ENCODE measurements around the gene CCBE1.
"Not testable (repeated sequence)": the region's sequence is repeated elsewhere in the genome, so short reads cannot be mapped to it uniquely, and the experiment has no call there.

CCBE1 gene

DNA sequence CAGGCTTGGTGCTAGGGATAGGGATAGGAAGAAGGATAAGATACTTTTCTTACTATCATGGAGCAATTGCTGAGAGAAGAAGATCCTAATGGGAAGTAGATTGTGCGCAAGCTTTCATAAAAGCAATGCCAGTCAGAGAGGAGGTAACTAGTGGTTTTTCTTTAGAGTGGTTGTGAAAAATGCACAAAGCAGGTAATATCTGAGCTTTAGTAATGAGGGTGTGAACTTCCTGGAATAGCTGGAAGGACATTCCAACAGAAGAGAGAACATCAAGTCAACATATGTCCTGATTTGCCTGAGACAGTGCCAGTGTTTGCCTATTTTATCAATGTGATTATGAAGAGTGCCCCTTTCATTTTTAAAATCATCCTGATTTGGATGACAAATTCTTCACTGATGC lies 34.1 kb downstream of the CCBE1 start:
- peaks cover 2% of the 10 kb centered on the region for H3K27me3 Mint-ChIP-seq
- H3K4me1 Mint-ChIP-seq (ENCODE audit: low read depth), result no peaks in the 10 kb centered on the region
- no peak overlapping the region for H3K27ac Mint-ChIP-seq
- H3K4me3 Mint-ChIP-seq, result no peak overlapping the region
- no peaks in the 10 kb centered on the region for H3K36me3 Mint-ChIP-seq (ENCODE audit: low read depth)
- intact Hi-C loops (cut with micrococcal nuclease), result no loop called here
- no peaks in the 10 kb centered on the region for H3K9me3 Mint-ChIP-seq

DNA sequence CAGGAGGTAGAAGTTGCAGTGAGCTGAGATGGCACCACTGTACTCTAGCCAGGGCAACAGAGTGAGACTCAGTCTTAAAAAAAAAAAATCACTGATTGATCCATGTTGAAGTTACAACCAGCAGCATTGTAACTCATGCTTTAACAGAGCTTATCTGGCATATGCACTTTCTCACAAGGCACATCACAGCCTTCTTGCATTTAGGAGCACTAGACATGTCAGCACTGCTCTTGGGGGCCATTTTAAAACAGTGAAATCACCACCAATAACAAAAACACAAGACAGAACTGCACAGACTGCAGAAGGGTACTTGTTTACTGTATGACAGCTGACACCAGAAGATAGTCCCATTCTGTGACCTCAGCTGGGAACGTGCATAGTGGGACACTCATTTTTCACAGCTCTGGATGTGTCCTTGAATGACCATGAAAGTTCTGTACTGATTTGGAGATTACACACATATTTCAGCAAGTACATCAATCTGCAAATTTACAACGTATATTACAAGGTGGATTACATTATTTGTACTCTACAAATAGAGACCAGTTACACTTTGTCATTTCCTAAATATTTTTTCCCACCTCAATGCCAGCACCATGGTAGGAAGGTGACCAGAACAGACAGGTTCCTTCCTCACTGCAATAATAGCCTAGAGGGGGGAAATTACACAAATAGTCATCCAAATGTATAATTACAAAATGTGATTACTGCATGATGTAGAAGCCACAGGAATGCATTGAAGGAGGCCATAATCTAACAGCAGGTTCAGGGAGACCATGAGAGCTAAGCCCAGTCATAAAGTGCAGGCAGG lies 35.1 kb downstream of the CCBE1 start:
- Mint-ChIP-seq H3K36me3 (ENCODE audit: low read depth) (no peaks in the 10 kb centered on the region), H3K27ac (no peak overlapping the region), H3K27me3 (peaks cover 2% of the 10 kb centered on the region), H3K4me1 (ENCODE audit: low read depth) (no peaks in the 10 kb centered on the region), H3K4me3 (no peak overlapping the region), H3K9me3 (no peaks in the 10 kb centered on the region)
- intact Hi-C loops (cut with micrococcal nuclease), result no loop called here

DNA sequence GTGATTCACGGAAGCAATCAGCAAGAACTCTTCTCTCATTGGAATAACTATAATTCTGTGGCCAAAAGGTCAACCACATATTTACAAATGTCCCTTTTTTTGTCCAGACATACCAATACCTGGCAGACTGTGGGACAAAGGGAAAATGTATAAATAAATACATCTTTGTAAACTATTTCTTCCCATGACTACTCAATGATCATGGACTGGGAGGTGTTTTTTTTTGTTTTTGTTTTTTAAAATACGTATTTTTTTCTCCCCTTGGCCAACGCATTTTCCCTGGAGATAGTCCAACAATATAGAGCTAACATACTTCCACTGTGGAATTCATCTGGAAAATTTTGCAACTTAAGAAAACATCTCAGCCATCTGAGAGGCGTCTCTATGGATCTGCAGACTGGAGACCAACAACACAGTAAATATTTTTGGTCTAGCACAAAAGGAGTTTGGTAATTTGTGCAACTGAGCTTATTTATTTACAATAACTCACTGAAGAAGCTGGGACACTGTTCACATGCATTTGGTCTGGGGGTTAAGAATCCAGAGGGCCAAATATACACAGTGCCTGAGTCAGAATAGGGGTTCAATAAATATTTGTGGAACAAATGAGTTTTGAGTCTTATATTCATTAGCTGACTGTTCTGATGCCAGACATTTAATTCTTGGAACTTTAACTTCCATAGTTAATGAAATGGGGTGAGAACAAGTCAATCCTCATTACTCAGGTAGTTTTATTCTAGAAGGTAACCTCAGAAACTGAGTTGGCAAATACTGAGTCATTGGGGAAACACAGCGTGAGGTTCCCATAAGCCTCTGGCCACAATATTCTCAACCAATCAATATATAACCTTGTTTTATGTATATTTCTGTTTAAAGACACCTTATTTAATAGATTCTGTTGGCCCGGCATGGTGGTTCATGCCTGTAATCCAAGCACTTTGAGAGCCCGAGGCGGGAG lies 36.2 kb downstream of the CCBE1 start:
- no peaks in the 10 kb centered on the region for H3K36me3 Mint-ChIP-seq (ENCODE audit: low read depth)
- no peaks in the 10 kb centered on the region for H3K9me3 Mint-ChIP-seq
- H3K4me1 Mint-ChIP-seq (ENCODE audit: low read depth), result no peaks in the 10 kb centered on the region
- no peak overlapping the region for H3K27ac Mint-ChIP-seq
- H3K27me3 Mint-ChIP-seq, result peaks cover 2% of the 10 kb centered on the region
- H3K4me3 Mint-ChIP-seq, result no peak overlapping the region
- intact Hi-C loops (cut with micrococcal nuclease), result no loop called here

DNA sequence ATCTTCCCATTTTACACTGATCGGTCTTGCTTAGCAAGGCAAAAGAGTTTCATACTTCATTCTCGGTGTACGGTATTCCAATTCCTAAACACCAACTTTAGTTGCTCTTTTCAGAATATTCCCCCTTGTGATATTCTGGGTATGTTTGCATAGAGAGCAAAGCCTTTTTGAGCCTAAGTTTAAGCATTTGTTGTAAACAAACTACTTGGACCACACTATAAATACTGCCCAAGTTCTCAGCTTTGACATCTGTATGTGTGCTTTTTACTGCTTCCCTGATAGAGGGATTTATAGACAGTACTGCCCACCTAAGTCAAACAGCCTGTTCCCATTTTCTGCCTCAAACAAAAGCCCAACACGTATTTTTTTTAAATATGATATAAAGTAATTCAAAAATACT lies 36.9 kb downstream of the CCBE1 start:
- H3K4me1 Mint-ChIP-seq (ENCODE audit: low read depth), result no peaks in the 10 kb centered on the region
- peaks cover 2% of the 10 kb centered on the region for H3K27me3 Mint-ChIP-seq
- intact Hi-C loops (cut with micrococcal nuclease), result no loop called here
- H3K4me3 Mint-ChIP-seq, result no peak overlapping the region
- H3K27ac Mint-ChIP-seq, result no peak overlapping the region
- no peaks in the 10 kb centered on the region for H3K9me3 Mint-ChIP-seq
- no peaks in the 10 kb centered on the region for H3K36me3 Mint-ChIP-seq (ENCODE audit: low read depth)

DNA sequence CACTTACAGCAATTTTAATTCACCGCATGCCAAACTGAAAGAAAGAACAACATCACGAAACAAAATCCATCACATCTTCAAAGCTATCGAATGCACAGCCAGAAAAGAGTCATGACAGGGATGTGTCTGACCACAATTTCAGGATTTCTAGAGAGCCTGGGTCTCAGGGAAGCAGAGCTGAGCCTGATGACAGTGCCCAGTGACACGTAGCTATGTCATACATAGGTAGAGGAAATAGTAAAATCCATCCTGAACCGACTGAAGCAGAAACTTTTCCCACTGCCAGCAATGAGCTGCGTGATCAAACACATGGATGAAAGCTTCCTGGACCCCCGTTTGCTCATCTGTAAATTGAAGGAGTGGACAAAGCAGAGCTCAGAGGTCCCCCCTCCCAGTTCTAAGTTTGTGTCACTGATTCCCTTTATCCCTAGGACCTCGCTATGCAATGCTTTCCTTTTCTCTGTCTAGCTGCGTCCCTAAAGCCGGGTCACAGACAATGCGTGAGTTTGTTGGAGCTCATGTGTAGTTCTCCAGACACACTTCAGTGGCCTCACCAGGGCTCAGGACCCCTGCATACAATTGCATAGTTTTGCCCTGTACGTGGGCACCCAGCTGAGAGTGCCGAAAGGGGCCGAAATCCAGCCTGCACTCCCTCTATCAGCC lies 37.6 kb downstream of the CCBE1 start:
- H3K27ac Mint-ChIP-seq, result no peak overlapping the region
- H3K27me3 Mint-ChIP-seq, result peaks cover 2% of the 10 kb centered on the region
- H3K4me1 Mint-ChIP-seq (ENCODE audit: low read depth), result no peaks in the 10 kb centered on the region
- no peaks in the 10 kb centered on the region for H3K9me3 Mint-ChIP-seq
- no peak overlapping the region for H3K4me3 Mint-ChIP-seq
- H3K36me3 Mint-ChIP-seq (ENCODE audit: low read depth), result no peaks in the 10 kb centered on the region
- intact Hi-C loops (cut with micrococcal nuclease), result no loop called here

DNA sequence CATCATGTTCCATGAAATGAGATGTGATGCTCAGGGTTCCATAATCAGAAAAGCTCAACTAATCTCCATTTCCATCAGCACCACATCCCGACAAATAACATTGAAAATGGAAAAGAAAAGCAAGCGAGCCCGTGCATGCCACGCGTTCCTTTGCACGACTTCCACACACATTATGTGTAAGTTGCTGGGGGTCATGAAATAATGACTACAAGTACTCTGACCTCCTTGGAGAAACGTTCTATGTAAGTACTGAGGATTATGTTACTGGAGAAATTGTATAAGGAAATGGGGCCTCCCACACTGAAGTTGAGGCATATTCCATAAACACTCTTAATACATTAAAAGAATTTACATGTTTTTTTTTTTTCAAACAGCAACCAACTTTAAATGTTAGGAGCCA lies 38.3 kb downstream of the CCBE1 start:
- Mint-ChIP-seq H3K36me3 (ENCODE audit: low read depth) (no peaks in the 10 kb centered on the region), H3K27ac (no peak overlapping the region), H3K27me3 (peaks cover 2% of the 10 kb centered on the region), H3K4me1 (ENCODE audit: low read depth) (no peaks in the 10 kb centered on the region), H3K4me3 (no peak overlapping the region), H3K9me3 (no peaks in the 10 kb centered on the region)
- intact Hi-C loops (cut with micrococcal nuclease), result no loop called here

DNA sequence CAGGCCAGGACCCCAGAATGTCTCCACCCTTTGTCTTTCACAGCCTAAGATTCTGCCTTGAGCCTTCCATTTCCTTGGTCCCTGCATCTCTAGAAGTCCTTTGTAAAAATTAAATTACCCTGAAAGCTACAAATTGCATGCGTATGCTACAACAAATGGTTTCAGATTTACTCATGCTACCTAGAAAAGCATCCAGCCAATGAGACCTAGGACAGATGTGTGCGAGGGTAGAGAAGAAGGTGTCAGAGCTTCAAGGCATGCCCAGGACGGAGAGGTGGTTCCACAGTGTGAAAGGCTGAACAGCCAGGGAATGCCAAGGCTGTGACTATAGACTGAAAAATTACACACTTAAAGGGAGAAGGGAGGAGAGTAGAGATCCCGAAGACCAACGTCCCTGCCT lies 40.2 kb downstream of the CCBE1 start:
- Mint-ChIP-seq H3K36me3 (ENCODE audit: low read depth) (no peaks in the 10 kb centered on the region), H3K9me3 (no peaks in the 10 kb centered on the region), H3K27me3 (peaks cover 2% of the 10 kb centered on the region), H3K4me3 (no peak overlapping the region), H3K4me1 (ENCODE audit: low read depth) (no peaks in the 10 kb centered on the region), H3K27ac (no peak overlapping the region)
- intact Hi-C loops (cut with micrococcal nuclease), result no loop called here

DNA sequence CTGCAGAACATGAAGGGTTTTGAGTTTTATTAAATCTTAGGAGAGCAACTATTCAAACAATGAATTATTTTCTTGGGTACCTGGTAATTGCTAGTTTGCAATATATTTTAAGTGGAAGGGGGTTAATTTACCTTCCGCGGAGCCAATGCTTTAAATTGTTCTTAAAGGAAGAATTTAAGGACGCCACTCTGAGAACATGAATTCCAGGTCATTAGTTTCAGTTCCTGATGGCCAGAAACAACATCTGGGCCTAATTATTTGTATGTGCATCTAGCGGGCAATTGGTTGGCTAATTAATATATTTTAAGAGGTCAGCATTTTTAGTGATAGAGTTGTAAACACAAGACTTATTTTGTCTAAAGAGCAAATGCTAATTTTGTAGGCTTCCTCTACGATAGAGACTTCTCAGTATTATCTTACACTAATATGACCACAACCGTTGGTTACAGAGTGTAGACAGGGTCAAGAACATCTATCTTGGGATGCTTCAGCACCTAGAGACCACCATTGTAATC lies 40.8 kb downstream of the CCBE1 start:
- H3K4me1 Mint-ChIP-seq (ENCODE audit: low read depth), result no peaks in the 10 kb centered on the region
- no peaks in the 10 kb centered on the region for H3K9me3 Mint-ChIP-seq
- no peak overlapping the region for H3K4me3 Mint-ChIP-seq
- H3K27me3 Mint-ChIP-seq, result peaks cover 2% of the 10 kb centered on the region
- no peak overlapping the region for H3K27ac Mint-ChIP-seq
- no peaks in the 10 kb centered on the region for H3K36me3 Mint-ChIP-seq (ENCODE audit: low read depth)
- intact Hi-C loops (cut with micrococcal nuclease), result no loop called here

DNA sequence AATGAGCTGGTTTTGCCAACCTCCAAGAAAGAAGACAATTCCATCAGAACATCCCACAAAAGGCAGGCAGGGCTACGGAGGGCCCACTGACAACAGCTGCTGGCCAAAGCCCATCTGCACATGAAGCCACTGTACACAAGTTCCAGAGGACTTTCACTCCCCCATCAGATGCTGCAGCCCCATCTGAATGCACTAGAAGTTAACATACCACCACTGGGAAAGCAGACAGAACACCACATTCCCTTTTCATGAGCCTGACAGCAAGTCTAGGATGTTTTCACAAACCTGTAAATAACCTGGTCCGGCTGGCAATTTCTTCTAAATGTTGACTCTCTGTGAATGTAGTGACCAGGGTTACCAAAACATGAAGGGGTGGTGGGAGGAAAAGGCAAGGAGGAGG lies 41.5 kb downstream of the CCBE1 start:
- no peak overlapping the region for H3K27ac Mint-ChIP-seq
- no peak overlapping the region for H3K4me3 Mint-ChIP-seq
- peaks cover 2% of the 10 kb centered on the region for H3K27me3 Mint-ChIP-seq
- no peaks in the 10 kb centered on the region for H3K4me1 Mint-ChIP-seq (ENCODE audit: low read depth)
- intact Hi-C loops (cut with micrococcal nuclease), result no loop called here
- H3K9me3 Mint-ChIP-seq, result no peaks in the 10 kb centered on the region
- H3K36me3 Mint-ChIP-seq (ENCODE audit: low read depth), result no peaks in the 10 kb centered on the region

DNA sequence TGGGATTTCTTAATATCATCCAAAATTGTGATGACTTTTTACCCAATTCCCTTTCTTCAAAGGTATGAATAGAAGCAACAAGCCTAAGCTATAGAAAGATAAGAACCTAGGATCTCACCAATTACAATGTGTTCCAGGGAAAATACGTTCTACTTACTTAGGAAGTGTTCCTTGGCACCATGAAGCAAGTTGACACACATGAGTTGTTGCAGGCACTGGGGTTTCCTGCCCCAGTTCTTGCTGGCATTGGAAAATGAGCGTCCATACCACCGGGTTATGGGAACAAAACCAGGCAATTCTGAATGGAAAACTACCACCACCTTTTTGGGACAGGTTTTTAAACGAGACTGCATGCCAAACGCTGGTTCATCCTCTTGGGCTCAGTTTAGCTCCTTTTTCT lies 46.2 kb downstream of the CCBE1 start:
- intact Hi-C loops (cut with micrococcal nuclease), result no loop called here
- Mint-ChIP-seq H3K27ac (no peak overlapping the region), H3K36me3 (ENCODE audit: low read depth) (no peaks in the 10 kb centered on the region)

DNA sequence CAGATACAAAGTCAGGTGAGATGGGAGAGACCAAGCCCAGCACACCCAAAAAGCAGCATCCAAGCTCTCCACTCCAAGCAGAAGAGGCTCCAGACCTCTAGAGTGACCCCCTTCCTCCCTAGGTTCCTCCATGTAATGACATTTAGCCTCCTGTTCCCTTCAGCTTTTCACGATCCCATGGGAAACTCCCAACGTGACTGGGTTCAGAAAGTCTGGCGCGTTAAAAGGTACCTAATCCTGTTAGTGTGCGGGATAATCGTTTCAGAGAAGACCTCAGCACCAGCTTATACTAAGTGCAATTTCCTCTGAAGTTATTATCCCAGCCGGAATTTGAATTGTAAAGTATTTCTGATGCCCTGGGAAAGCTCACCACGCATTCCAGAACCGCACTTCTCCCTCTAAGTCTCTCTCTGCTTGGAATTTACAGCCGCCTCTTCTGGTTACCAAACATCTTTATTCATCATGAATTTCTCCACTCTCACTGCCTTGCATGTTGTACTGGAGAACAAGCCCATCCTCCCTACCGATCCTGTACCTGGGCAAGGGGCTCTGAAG lies 46.9 kb downstream of the CCBE1 start:
- intact Hi-C loops (cut with micrococcal nuclease), result no loop called here
- Mint-ChIP-seq H3K9me3 (no peaks in the 10 kb centered on the region), H3K36me3 (ENCODE audit: low read depth) (no peaks in the 10 kb centered on the region)

More for the DNA sequence above, 46.2 kb downstream of the CCBE1 start:
- Mint-ChIP-seq H3K4me1 (ENCODE audit: low read depth) (no peaks in the 10 kb centered on the region), H3K27me3 (no peaks in the 10 kb centered on the region), H3K4me3 (no peak overlapping the region), H3K9me3 (no peaks in the 10 kb centered on the region)

DNA sequence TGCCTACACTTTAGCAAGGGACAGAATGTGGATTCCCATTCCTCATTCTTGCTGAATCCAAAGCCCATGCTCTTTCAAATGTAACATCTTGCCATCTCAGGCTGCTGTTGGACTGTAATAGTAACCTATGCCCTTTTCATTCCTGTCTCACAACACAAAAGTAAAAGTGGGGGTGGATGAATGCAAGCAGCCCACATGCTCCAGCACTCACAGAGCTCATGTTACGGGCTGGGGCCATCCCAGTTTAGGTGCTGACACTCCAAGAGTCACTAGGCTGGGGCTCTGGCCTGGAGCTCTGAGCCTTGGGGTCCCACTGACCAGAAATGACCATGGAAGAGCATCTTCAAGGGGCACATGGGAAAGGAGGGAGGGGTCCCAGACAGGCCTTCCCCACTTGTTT lies 47.6 kb downstream of the CCBE1 start:
- Mint-ChIP-seq H3K4me3 (no peak overlapping the region), H3K27ac (no peak overlapping the region), H3K9me3 (no peaks in the 10 kb centered on the region), H3K27me3 (no peaks in the 10 kb centered on the region), H3K4me1 (ENCODE audit: low read depth) (no peaks in the 10 kb centered on the region), H3K36me3 (ENCODE audit: low read depth) (no peaks in the 10 kb centered on the region)
- intact Hi-C loops (cut with micrococcal nuclease), result no loop called here

More for the DNA sequence above, 46.9 kb downstream of the CCBE1 start:
- Mint-ChIP-seq H3K4me1 (ENCODE audit: low read depth) (no peaks in the 10 kb centered on the region), H3K27me3 (no peaks in the 10 kb centered on the region), H3K27ac (no peak overlapping the region), H3K4me3 (no peak overlapping the region)

DNA sequence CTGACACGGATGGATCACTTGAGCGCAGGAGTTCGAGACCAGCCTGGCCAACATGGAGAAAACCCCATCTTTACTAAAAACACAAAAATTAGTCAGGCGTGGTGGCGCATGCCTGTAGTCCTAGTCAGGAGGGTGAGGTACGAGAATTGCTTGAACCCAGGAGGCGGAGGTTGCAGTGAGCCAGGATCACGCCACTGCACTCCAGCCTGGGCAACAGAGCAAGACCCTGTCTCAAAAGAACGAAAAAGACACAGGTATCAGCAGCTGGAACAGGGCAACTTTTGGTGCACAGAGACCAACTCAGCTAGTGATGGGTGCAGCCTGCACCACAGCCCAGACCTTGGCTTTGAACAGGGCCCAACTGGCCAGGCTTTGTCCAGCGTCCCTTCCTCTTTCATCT lies 48.8 kb downstream of the CCBE1 start:
- intact Hi-C loops (cut with micrococcal nuclease); H3K4me3 Mint-ChIP-seq; H3K27ac Mint-ChIP-seq; H3K36me3 Mint-ChIP-seq (ENCODE audit: low read depth); H3K27me3 Mint-ChIP-seq; H3K9me3 Mint-ChIP-seq; H3K4me1 Mint-ChIP-seq (ENCODE audit: low read depth): not testable (repeated sequence)

DNA sequence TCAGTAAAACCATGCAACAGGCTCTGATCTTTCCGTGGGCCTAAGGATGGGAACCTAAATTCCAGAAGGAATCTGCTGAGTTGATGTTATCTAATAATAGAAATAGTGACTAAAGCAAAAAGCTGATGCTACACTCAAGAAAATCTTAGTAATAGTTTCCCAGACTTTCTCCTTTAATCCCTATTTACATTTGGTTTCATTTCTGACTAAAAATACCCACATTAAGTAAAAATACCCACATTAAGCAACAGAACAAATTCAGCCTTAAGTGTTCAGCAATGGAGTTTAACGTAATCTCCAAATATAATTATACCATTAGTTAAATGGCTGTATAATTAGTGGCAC lies 50.3 kb downstream of the CCBE1 start:
- no peaks in the 10 kb centered on the region for H3K9me3 Mint-ChIP-seq
- intact Hi-C loops (cut with micrococcal nuclease), result no loop called here
- H3K36me3 Mint-ChIP-seq (ENCODE audit: low read depth), result no peaks in the 10 kb centered on the region
- no peaks in the 10 kb centered on the region for H3K27me3 Mint-ChIP-seq
- no peak overlapping the region for H3K27ac Mint-ChIP-seq
- no peaks in the 10 kb centered on the region for H3K4me1 Mint-ChIP-seq (ENCODE audit: low read depth)
- no peak overlapping the region for H3K4me3 Mint-ChIP-seq

Measured in dendritic cell treated with granulocyte-macrophage colony-stimulating factor and Interleukin-4, amounts not matched to agents 40 ng/mL and 50 ng/mL, for 4 days (primary cell).